Osteoblast (primary cell): ENCODE results near the gene STARD9. TPM values are rescaled to one million over a fixed set of nuclear protein-coding genes. Genes with fewer than 3 reads are reported as not detected.

Experiments
- DNase-seq: peaks from one replicate; pipeline ENCODE4 v3.0.0; 2011; ENCODE audit warnings: low spot score, mixed read lengths; ENCODE audit not compliant: insufficient read length; ENCODE audit errors: missing footprints
- H2AFZ ChIP-seq: 2 replicates; pipeline ENCODE4 v1.6.0; 2011; ENCODE audit warnings: mild to moderate bottlenecking, low read length
- H3K27ac ChIP-seq: 2 replicates; pipeline ENCODE4 v1.5.1; 2011; ENCODE audit warnings: mild to moderate bottlenecking, low read depth, low read length, moderate library complexity
- H3K27me3 ChIP-seq: 2 replicates; pipeline ENCODE4 v1.6.0; 2012; ENCODE audit warnings: mild to moderate bottlenecking, control low read depth, inconsistent platforms, low read length, moderate library complexity; ENCODE audit not compliant: insufficient read depth
- H3K36me3 ChIP-seq: 2 replicates; pipeline ENCODE4 v1.5.1; 2011; ENCODE audit warnings: mild to moderate bottlenecking, low read length, control low read depth, moderate library complexity; ENCODE audit not compliant: insufficient read depth
- H3K4me1 ChIP-seq: 2 replicates; pipeline ENCODE4 v1.5.1; 2011; ENCODE audit warnings: mild to moderate bottlenecking, low read length, control low read depth, moderate library complexity; ENCODE audit not compliant: insufficient read depth
- H3K4me2 ChIP-seq: 2 replicates; pipeline ENCODE4 v1.6.0; 2011; ENCODE audit warnings: mild to moderate bottlenecking, low read length; ENCODE audit not compliant: insufficient read depth
- H3K4me3 ChIP-seq: fragments of 200-600 bp; sonication (generic); 3 replicates; pipeline ENCODE4 v1.5.1; 2012; ENCODE audit warnings: mild to moderate bottlenecking, low read length, inconsistent platforms; ENCODE audit not compliant: insufficient read depth
- H3K79me2 ChIP-seq: 2 replicates; pipeline ENCODE4 v1.6.0; 2012; ENCODE audit warnings: mild to moderate bottlenecking, low read length, control low read depth, inconsistent platforms; ENCODE audit not compliant: insufficient read depth
- H3K9me3 ChIP-seq: 2 replicates; pipeline ENCODE4 v1.5.1; 2011; ENCODE audit warnings: low read depth, low read length, control low read depth
- H4K20me1 ChIP-seq: 2 replicates; pipeline ENCODE4 v1.6.0; 2012; ENCODE audit warnings: mild to moderate bottlenecking, low read length, control low read depth; ENCODE audit not compliant: insufficient read depth
- total RNA-seq: library from RNA; depleted of rRNA; stranded (reverse); fragments of >200 nt; gene quantifications from 2 replicates; pipeline ENCODE4 v1.2.3, GENCODE V29; 2012
- TF ChIP-seq, protein P1 (sequence below): IDR thresholded peaks from 2 replicates; pipeline ENCODE4 v1.5.1; 2011; ENCODE audit warnings: mild to moderate bottlenecking, low read depth, low read length, moderate library complexity; ENCODE audit errors: extremely low read depth

Gene STARD9
- total RNA-seq, 1 donor, result 9.4 TPM

DNA sequence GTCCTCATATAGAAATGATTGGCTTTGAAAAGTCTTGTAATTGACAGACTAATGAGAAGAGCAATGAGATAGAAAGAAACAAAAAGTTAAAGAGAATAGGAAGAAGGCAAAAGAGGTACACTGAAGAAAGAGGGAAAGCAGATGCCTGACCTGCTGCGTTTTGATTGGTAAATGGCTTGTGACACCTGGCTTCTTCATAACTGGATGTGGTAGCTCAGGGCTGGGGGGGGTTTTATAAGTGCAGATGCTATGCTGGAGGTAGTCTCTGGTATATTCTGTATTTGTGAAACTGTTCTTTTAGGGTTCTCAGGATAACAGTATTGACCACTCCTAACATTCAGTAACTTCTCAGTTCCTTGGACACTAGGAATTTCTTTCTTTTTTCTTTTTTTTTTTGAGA, 1.4 kb downstream of the STARD9 start:
- no peak for DNase-seq
- H3K36me3 ChIP-seq, result no peaks in the 10 kb centered on the region
- H3K4me2 ChIP-seq, result no peak overlapping the region
- no peak overlapping the region for H3K4me3 ChIP-seq
- peaks cover 16% of the 10 kb centered on the region for H3K4me1 ChIP-seq
- no peak overlapping the region for H3K27ac ChIP-seq
- TF ChIP-seq, protein P1, sequence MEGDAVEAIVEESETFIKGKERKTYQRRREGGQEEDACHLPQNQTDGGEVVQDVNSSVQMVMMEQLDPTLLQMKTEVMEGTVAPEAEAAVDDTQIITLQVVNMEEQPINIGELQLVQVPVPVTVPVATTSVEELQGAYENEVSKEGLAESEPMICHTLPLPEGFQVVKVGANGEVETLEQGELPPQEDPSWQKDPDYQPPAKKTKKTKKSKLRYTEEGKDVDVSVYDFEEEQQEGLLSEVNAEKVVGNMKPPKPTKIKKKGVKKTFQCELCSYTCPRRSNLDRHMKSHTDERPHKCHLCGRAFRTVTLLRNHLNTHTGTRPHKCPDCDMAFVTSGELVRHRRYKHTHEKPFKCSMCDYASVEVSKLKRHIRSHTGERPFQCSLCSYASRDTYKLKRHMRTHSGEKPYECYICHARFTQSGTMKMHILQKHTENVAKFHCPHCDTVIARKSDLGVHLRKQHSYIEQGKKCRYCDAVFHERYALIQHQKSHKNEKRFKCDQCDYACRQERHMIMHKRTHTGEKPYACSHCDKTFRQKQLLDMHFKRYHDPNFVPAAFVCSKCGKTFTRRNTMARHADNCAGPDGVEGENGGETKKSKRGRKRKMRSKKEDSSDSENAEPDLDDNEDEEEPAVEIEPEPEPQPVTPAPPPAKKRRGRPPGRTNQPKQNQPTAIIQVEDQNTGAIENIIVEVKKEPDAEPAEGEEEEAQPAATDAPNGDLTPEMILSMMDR, result no peak
- no peak overlapping the region for H2AFZ ChIP-seq
- no peaks in the 10 kb centered on the region for H3K79me2 ChIP-seq
- H4K20me1 ChIP-seq, result peaks cover 3% of the 10 kb centered on the region
- peaks cover 43% of the 10 kb centered on the region for H3K27me3 ChIP-seq
- no peaks in the 10 kb centered on the region for H3K9me3 ChIP-seq

DNA sequence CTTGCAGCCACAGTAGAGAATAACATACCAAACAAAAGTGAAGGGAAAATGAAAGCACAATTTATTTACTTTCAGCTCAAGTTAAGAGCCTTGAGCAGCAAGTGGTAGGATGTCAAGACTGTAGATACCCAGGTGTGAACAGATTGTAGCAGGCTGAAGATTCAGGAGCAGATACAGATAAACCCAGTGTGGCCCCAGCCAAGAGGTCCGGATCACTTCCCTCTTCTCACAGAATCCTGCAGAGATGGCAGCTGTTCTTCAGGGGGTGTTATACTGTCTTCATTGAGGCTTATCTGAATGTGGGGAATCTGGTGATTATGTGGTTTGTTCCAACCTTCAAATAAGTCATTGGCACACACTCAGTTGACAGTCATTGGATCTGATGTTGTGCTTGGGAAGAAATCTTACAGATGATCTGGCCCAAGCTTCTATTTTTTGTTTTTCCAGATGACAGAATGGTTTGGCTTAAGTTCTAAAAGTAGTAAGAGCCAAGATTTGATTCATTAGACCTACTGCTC, 2.2 kb downstream of the STARD9 start:
- Histone ChIP-seq H3K27ac (no peak overlapping the region), H4K20me1 (peaks cover 3% of the 10 kb centered on the region), H3K4me3 (peak overlapping the region; percentile 46), H3K4me1 (peaks cover 17% of the 10 kb centered on the region), H3K79me2 (no peaks in the 10 kb centered on the region), H3K4me2 (peak overlapping the region; percentile 75), H2AFZ (no peak overlapping the region), H3K27me3 (peaks cover 43% of the 10 kb centered on the region), H3K9me3 (no peaks in the 10 kb centered on the region), H3K36me3 (no peaks in the 10 kb centered on the region)
- TF ChIP-seq, protein P1, result no peak
- peak; percentile 86 for DNase-seq

DNA sequence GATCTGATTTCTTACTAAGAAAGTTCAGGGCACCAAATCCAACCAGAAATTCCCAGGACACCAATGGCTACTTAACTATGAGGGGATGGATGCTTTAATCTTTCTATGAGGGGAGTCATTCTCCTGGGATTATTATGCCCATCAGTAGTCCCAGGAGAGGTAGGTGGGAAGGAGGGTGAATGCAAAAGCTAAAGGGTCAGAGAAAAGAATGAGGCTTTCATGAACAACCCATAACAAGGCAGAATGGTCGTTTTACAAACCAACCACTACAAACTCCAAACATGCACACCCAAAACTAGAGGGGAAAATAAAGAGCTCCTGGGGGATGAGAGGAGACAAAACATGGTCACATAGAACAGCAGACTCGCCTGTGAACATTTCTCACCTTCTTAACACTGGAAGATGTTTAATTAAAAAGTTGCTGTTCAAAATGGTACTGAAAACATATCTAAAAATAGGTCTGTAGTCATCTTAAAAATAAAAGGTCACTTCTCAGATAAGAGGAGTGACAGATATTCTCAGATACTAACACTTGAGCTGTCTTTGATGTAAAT, 3.7 kb downstream of the STARD9 start:
- Histone ChIP-seq H3K79me2 (no peaks in the 10 kb centered on the region), H2AFZ (no peak overlapping the region), H3K9me3 (no peaks in the 10 kb centered on the region), H3K27me3 (peaks cover 43% of the 10 kb centered on the region), H4K20me1 (peaks cover 3% of the 10 kb centered on the region), H3K4me3 (no peak overlapping the region), H3K27ac (no peak overlapping the region), H3K4me2 (no peak overlapping the region), H3K36me3 (no peaks in the 10 kb centered on the region), H3K4me1 (peaks cover 17% of the 10 kb centered on the region)
- DNase-seq, result no peak
- TF ChIP-seq, protein P1, result no peak

DNA sequence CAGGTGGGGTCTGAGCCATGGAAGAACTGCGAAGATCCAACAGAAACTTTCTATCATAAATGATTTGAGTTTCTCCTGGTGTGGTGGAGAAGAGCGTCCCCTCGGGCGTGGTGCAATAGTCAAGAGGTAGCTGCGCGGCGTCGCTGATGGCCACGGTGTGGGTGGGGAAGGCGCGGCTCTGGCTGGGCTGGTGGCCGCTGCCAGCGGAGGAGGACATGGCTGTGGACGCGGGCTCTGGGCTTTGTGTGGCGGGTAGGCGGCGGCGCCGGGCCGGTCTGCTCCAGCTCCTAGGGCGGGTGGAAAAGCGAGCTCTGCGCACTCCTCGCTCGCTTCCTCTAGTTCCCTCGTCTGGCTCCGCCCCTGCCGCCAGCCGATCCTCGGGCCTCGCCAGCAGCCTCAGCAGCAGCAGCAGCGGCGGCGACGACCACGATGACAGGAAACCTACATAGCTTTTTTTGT, 5.9 kb downstream of the STARD9 start:
- no peak overlapping the region for H3K27ac ChIP-seq

More for the DNA sequence above, 5.9 kb downstream of the STARD9 start:
- Histone ChIP-seq H3K79me2 (no peaks in the 10 kb centered on the region), H3K4me3 (peak overlapping the region; percentile 67), H3K9me3 (no peaks in the 10 kb centered on the region), H3K36me3 (no peaks in the 10 kb centered on the region), H2AFZ (peak overlapping the region; percentile 65), H3K4me2 (peak overlapping the region; percentile 77), H3K4me1 (peaks cover 10% of the 10 kb centered on the region), H3K27me3 (peaks cover 41% of the 10 kb centered on the region), H4K20me1 (peaks cover 3% of the 10 kb centered on the region)
- TF ChIP-seq, protein P1, result no peak
- DNase-seq, result peak; percentile 90
